Immature natural killer cell (primary cell): ENCODE results near the gene PKDREJ. TPM values are rescaled to one million over a fixed set of nuclear protein-coding genes. Genes with fewer than 3 reads are reported as not detected.

Experiments used
- DNase-seq, 3 donors: peaks; one replicate each; pipeline ENCODE4 v3.0.0; 2022; ENCODE audit warnings: mixed read lengths in 1 of 3
- H3K27ac Mint-ChIP-seq, 6 donors: one replicate each; pipeline ENCODE4 v1.8.0; 2020; ENCODE audit warnings: mixed read lengths in 6 of 6, mild to moderate bottlenecking in 5 of 6, inconsistent platforms in 4 of 6, moderate library complexity in 3 of 6
- H3K27me3 Mint-ChIP-seq, 3 donors: one replicate each; pipeline ENCODE4 v1.8.0; 2020 to 2021; ENCODE audit warnings: low read depth in 3 of 3, mild to moderate bottlenecking in 3 of 3, mixed read lengths in 3 of 3, moderate library complexity in 3 of 3, inconsistent platforms in 1 of 3
- H3K36me3 Mint-ChIP-seq, 3 donors: one replicate each; pipeline ENCODE4 v1.8.0; 2020; ENCODE audit warnings: mixed read lengths in 3 of 3, inconsistent platforms in 2 of 3, mild to moderate bottlenecking in 2 of 3
- H3K4me1 Mint-ChIP-seq, 2 donors: one replicate each; pipeline ENCODE4 v1.8.0; 2020; ENCODE audit warnings: inconsistent platforms in 2 of 2, mild to moderate bottlenecking in 2 of 2, mixed read lengths in 2 of 2, moderate library complexity in 1 of 2
- H3K4me3 Mint-ChIP-seq, 5 donors: one replicate each; pipeline ENCODE4 v1.8.0; 2020; ENCODE audit warnings: mild to moderate bottlenecking in 5 of 5, mixed read lengths in 5 of 5, inconsistent platforms in 3 of 5, moderate library complexity in 3 of 5
- H3K9me3 Mint-ChIP-seq, 6 donors: one replicate each; pipeline ENCODE4 v1.8.0; 2020; ENCODE audit warnings: mild to moderate bottlenecking in 6 of 6, mixed read lengths in 6 of 6, inconsistent platforms in 4 of 6, moderate library complexity in 3 of 6
- polyA plus RNA-seq, 3 donors: library from polyadenylated mRNA; unstranded; fragments of 300-500 nt; fragmentation: Illumina TruSeq; gene quantifications; one replicate each; pipeline ENCODE4 v1.2.3, GENCODE V29; 2021

Gene PKDREJ
- polyA plus RNA-seq, 3 donors from 2014 or later: 0.20 to 0.59 TPM; not detected in 1

- H3K27me3 Mint-ChIP-seq: peaks cover 0 to 3% (median 3%) of the 10 kb centered on the region in 3 donors
- H3K27ac Mint-ChIP-seq: no peak overlapping the region
- H3K4me3 Mint-ChIP-seq: no peak overlapping the region
- H3K36me3 Mint-ChIP-seq: peaks cover 43 to 64% (median 63%) of the 10 kb centered on the region in 3 donors
- DNase-seq: no peak
- peaks cover 0 to 10% (median 5%) of the 10 kb centered on the region in 6 donors for H3K9me3 Mint-ChIP-seq
- H3K4me1 Mint-ChIP-seq: no peaks in the 10 kb centered on the region
Observed at GRCh38 chr22:46213052-46213451, 50.1 kb downstream of the PKDREJ start.

GRCh38 chr22:46212195-46212594, 50.9 kb downstream of the PKDREJ start:
- Mint-ChIP-seq H3K27me3 (peaks cover 0 to 3% (median 3%) of the 10 kb centered on the region in 3 donors), H3K4me1 (no peaks in the 10 kb centered on the region), H3K27ac (no peak overlapping the region), H3K9me3 (peaks cover 0 to 10% (median 5%) of the 10 kb centered on the region in 6 donors), H3K36me3 (peaks cover 42 to 62% (median 60%) of the 10 kb centered on the region in 3 donors), H3K4me3 (no peak overlapping the region)
- no peak for DNase-seq

GRCh38 chr22:46209262-46209661, 53.9 kb downstream of the PKDREJ start:
- Mint-ChIP-seq H3K27me3 (peaks cover 0 to 3% (median 1%) of the 10 kb centered on the region in 3 donors), H3K4me3 (no peak overlapping the region), H3K9me3 (peaks cover 0 to 10% (median 5%) of the 10 kb centered on the region in 6 donors), H3K36me3 (peaks cover 42 to 55% (median 50%) of the 10 kb centered on the region in 3 donors), H3K4me1 (peaks cover 0 to under 1% of the 10 kb centered on the region in 2 donors), H3K27ac (no peak overlapping the region)
- DNase-seq: no peak

Other genes starting within 250 kb of the PKDREJ start
- 1 to 10 TPM; 3.4 to 8.0 (median 6.1) TPM for gene PPARA, start 112.8 kb downstream of the PKDREJ start, polyA plus RNA-seq
- 10 to 100 TPM; 23.2 to 32.8 (median 23.7) TPM for gene CDPF1, start 13.1 kb downstream of the PKDREJ start, polyA plus RNA-seq
- 100 to 1,000 TPM; 190 to 290 (median 205) TPM for gene TTC38, start 4.7 kb upstream of the PKDREJ start, polyA plus RNA-seq
- under 1 TPM in 2 of 3 donors, not detected in 1; 0.50 to 0.71 TPM for gene GTSE1, start 33.5 kb upstream of the PKDREJ start, polyA plus RNA-seq
- 10 to 100 TPM; 12.3 to 18.5 (median 16.8) TPM for gene TRMU, start 72.4 kb upstream of the PKDREJ start, polyA plus RNA-seq